OCI-LY7 (cell line): ENCODE results near the gene SDHD.
A peak's percentile ranks its signal among the peaks of the same experiment; 100 is the strongest.

Source experiments
- EZH2phosphoT487 ChIP-seq: fragments of 200-600 bp; sonication (generic); IDR thresholded peaks from 2 replicates; pipeline ENCODE4 v1.6.1; 2018; ENCODE audit warnings: low read depth, borderline replicate concordance, mild to moderate bottlenecking, mixed run types, antibody characterized with exemption, low read length, moderate library complexity, mixed read lengths
- TF ChIP-seq, protein P1 (sequence below): fragments of 200-600 bp; sonication (generic); conservative IDR thresholded peaks from 2 replicates; pipeline ENCODE4 v1.5.1; 2014; ENCODE audit warnings: mild to moderate bottlenecking, antibody characterized with exemption, low read length, moderate library complexity, mixed read lengths

GRCh38 chr11:112086422-112087191 lies at the start of gene SDHD, which contains the start of gene TIMM8B:
- TF ChIP-seq, protein P1, sequence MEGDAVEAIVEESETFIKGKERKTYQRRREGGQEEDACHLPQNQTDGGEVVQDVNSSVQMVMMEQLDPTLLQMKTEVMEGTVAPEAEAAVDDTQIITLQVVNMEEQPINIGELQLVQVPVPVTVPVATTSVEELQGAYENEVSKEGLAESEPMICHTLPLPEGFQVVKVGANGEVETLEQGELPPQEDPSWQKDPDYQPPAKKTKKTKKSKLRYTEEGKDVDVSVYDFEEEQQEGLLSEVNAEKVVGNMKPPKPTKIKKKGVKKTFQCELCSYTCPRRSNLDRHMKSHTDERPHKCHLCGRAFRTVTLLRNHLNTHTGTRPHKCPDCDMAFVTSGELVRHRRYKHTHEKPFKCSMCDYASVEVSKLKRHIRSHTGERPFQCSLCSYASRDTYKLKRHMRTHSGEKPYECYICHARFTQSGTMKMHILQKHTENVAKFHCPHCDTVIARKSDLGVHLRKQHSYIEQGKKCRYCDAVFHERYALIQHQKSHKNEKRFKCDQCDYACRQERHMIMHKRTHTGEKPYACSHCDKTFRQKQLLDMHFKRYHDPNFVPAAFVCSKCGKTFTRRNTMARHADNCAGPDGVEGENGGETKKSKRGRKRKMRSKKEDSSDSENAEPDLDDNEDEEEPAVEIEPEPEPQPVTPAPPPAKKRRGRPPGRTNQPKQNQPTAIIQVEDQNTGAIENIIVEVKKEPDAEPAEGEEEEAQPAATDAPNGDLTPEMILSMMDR, result peak; percentile 33; the same call in 1 of the 2 replicates
- TF ChIP-seq EZH2phosphoT487, result no peak
